DND-41 (cell line): ENCODE measurements around the gene PAN3.

Experiments used
- ATAC-seq: fragments of 200-7000 bp; cut with Tn5 transposase; 3 replicates; pipeline ENCODE4 v1.9.1; 2021; ENCODE audit warnings: low read depth; ENCODE audit not compliant: insufficient read depth
- DNase-seq: peaks from one replicate; pipeline ENCODE4 v3.0.0-alpha.2; 2020
- H2AFZ ChIP-seq: 2 replicates; pipeline ENCODE4 v1.6.0; 2012; ENCODE audit warnings: low read depth, low read length
- H3K27ac ChIP-seq: 2 replicates; pipeline ENCODE4 v1.5.1; 2012; ENCODE audit warnings: low read length, inconsistent platforms
- H3K27me3 ChIP-seq: fragments of 200-600 bp; sonication (generic); 2 replicates; pipeline ENCODE4 v1.6.0; 2012; ENCODE audit warnings: low read length, mild to moderate bottlenecking, inconsistent platforms; ENCODE audit not compliant: insufficient read depth, poor library complexity
- H3K36me3 ChIP-seq: 2 replicates; pipeline ENCODE4 v1.5.1; 2012; ENCODE audit warnings: low read length, inconsistent platforms; ENCODE audit not compliant: insufficient read depth
- H3K4me1 ChIP-seq: 2 replicates; pipeline ENCODE4 v1.5.1; 2012; ENCODE audit warnings: mild to moderate bottlenecking, low read length; ENCODE audit not compliant: insufficient read depth
- H3K4me2 ChIP-seq: 2 replicates; pipeline ENCODE4 v1.6.0; 2012; ENCODE audit warnings: mild to moderate bottlenecking, moderate library complexity, low read length, inconsistent platforms; ENCODE audit not compliant: insufficient read depth
- H3K4me3 ChIP-seq, 2 experiments: fragments of 200-600 bp in 1 of 2; shearing (Covaris generic) in 1 of 2; 2 replicates each; pipeline ENCODE4 v1.5.1; 2012 to 2016; ENCODE audit warnings: inconsistent platforms in 2 of 2, low read length in 2 of 2, mild to moderate bottlenecking in 2 of 2, low read depth in 1 of 2, moderate library complexity in 1 of 2
- H3K79me2 ChIP-seq: 2 replicates; pipeline ENCODE4 v1.6.0; 2012; ENCODE audit warnings: low read length, inconsistent platforms; ENCODE audit not compliant: insufficient read depth
- H3K9ac ChIP-seq: 2 replicates; pipeline ENCODE4 v1.6.0; 2012; ENCODE audit warnings: low read depth, mild to moderate bottlenecking, inconsistent platforms, low read length, moderate library complexity
- H3K9me3 ChIP-seq: 2 replicates; pipeline ENCODE4 v1.5.1; 2012; ENCODE audit warnings: low read length, moderate library complexity, mild to moderate bottlenecking, inconsistent platforms; ENCODE audit not compliant: insufficient read depth, severe bottlenecking
- H4K20me1 ChIP-seq: 2 replicates; pipeline ENCODE4 v1.6.0; 2012; ENCODE audit warnings: low read length; ENCODE audit not compliant: insufficient read depth
- EZH2 ChIP-seq: IDR thresholded peaks from 3 replicates; pipeline ENCODE4 v1.6.1; 2012; ENCODE audit warnings: borderline replicate concordance, low read depth, mild to moderate bottlenecking, moderate library complexity, low read length, inconsistent platforms; ENCODE audit not compliant: severe bottlenecking
- TF ChIP-seq, protein P1 (sequence below): IDR thresholded peaks from 2 replicates; pipeline ENCODE4 v1.5.1; 2012; ENCODE audit warnings: borderline replicate concordance, low read length, moderate library complexity, mild to moderate bottlenecking; ENCODE audit not compliant: poor library complexity, severe bottlenecking; ENCODE audit errors: extremely low read depth

PAN3 gene

GRCh38 chr13:28093881-28094280 is 44.5 kb upstream of the PAN3 start:
- Histone ChIP-seq H3K4me1 (peaks cover 11% of the 10 kb centered on the region), H3K9me3 (no peaks in the 10 kb centered on the region), H3K4me2 (no peak overlapping the region), H4K20me1 (no peaks in the 10 kb centered on the region), H3K4me3 (no peak overlapping the region), H3K27ac (no peak overlapping the region), H3K79me2 (no peaks in the 10 kb centered on the region), H3K9ac (no peak overlapping the region), H3K27me3 (peaks cover 19% of the 10 kb centered on the region), H3K36me3 (no peaks in the 10 kb centered on the region), H2AFZ (no peak overlapping the region)
- no peak for ATAC-seq
- no peak for DNase-seq
- TF ChIP-seq EZH2 = no peak
- TF ChIP-seq, protein P1, sequence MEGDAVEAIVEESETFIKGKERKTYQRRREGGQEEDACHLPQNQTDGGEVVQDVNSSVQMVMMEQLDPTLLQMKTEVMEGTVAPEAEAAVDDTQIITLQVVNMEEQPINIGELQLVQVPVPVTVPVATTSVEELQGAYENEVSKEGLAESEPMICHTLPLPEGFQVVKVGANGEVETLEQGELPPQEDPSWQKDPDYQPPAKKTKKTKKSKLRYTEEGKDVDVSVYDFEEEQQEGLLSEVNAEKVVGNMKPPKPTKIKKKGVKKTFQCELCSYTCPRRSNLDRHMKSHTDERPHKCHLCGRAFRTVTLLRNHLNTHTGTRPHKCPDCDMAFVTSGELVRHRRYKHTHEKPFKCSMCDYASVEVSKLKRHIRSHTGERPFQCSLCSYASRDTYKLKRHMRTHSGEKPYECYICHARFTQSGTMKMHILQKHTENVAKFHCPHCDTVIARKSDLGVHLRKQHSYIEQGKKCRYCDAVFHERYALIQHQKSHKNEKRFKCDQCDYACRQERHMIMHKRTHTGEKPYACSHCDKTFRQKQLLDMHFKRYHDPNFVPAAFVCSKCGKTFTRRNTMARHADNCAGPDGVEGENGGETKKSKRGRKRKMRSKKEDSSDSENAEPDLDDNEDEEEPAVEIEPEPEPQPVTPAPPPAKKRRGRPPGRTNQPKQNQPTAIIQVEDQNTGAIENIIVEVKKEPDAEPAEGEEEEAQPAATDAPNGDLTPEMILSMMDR = no peak

GRCh38 chr13:28094306-28094705 is 44.0 kb upstream of the PAN3 start:
- ATAC-seq (no peak), DNase-seq (no peak)
- Histone ChIP-seq H4K20me1 (no peaks in the 10 kb centered on the region), H3K4me1 (peaks cover 11% of the 10 kb centered on the region), H3K36me3 (no peaks in the 10 kb centered on the region), H2AFZ (no peak overlapping the region), H3K27ac (no peak overlapping the region), H3K4me2 (no peak overlapping the region), H3K4me3 (no peak overlapping the region), H3K9ac (no peak overlapping the region), H3K9me3 (no peaks in the 10 kb centered on the region), H3K79me2 (no peaks in the 10 kb centered on the region), H3K27me3 (peaks cover 22% of the 10 kb centered on the region)
- TF ChIP-seq EZH2 = no peak
- TF ChIP-seq, protein P1 = no peak

DNA sequence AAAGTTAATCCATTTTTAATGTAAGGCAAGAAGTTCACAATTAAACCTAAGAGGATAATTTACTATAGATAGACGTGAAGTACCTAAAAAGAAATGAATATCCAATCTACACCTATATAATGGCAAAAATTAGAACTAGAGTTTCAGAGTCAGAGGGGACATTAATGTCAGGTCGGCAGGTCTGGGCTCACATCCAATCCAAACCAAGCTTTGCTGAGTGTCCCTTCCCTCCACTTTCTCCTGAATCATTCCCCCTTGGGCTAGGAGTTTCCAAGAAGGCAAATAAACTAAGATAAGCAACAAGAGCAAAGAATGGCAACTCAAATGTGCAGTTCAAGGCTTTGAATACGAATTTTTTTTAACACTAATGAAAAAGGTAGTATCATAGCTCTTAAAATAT is 40.8 kb upstream of the PAN3 start:
- peaks cover 32% of the 10 kb centered on the region for H3K4me1 ChIP-seq
- no peaks in the 10 kb centered on the region for H3K9me3 ChIP-seq
- H3K4me2 ChIP-seq = no peak overlapping the region
- TF ChIP-seq EZH2 = no peak
- TF ChIP-seq, protein P1 = no peak
- ATAC-seq = no peak
- no peak for DNase-seq
- H2AFZ ChIP-seq = no peak overlapping the region
- H3K27me3 ChIP-seq = peaks cover 49% of the 10 kb centered on the region
- H4K20me1 ChIP-seq = no peaks in the 10 kb centered on the region
- H3K79me2 ChIP-seq = no peaks in the 10 kb centered on the region
- no peak overlapping the region for H3K9ac ChIP-seq
- H3K27ac ChIP-seq = no peak overlapping the region
- H3K4me3 ChIP-seq = no peak overlapping the region
- no peaks in the 10 kb centered on the region for H3K36me3 ChIP-seq
